ENCODE data around the gene NBEAL2. TPM values are rescaled to one million over a fixed set of nuclear protein-coding genes. Genes with fewer than 3 reads are reported as not detected.

NBEAL2 gene
- total and polyA plus RNA-seq, 10 of the 15 experiments (the other 5 are each of a cell fraction or from before 2014, with no cell fraction given), result 0.07 to 127 (median 29.4) TPM

DNA sequence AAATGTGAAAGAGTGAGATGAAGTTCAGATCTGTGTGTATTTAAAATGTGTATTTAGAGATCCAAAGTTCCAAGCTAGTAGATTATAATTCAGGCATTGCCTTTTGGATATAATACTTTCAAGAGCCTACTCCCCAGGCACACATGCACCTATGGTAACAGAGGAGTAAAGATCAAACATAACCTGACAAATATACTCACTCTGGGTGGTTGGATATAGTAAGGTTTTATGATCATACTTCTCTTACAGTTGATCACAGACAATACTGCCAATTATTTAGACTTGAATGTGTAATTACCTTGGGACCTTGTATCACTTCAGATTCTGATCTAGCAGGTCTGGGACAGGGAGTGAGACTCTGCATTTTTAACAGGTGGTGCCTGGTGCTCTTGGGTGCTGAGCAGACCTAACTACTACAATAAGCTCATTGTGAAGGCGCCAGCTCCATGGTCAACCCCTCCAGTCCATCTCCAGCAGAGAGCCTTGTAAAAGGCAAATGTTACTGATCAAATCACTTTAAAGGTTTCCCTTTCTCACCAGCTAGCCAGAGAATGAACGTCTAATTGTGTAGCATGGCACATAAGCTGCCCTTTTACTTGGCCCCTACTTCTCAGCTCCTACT, 55.5 kb downstream of the NBEAL2 start (continued):
- TF ChIP-seq, protein P1, sequence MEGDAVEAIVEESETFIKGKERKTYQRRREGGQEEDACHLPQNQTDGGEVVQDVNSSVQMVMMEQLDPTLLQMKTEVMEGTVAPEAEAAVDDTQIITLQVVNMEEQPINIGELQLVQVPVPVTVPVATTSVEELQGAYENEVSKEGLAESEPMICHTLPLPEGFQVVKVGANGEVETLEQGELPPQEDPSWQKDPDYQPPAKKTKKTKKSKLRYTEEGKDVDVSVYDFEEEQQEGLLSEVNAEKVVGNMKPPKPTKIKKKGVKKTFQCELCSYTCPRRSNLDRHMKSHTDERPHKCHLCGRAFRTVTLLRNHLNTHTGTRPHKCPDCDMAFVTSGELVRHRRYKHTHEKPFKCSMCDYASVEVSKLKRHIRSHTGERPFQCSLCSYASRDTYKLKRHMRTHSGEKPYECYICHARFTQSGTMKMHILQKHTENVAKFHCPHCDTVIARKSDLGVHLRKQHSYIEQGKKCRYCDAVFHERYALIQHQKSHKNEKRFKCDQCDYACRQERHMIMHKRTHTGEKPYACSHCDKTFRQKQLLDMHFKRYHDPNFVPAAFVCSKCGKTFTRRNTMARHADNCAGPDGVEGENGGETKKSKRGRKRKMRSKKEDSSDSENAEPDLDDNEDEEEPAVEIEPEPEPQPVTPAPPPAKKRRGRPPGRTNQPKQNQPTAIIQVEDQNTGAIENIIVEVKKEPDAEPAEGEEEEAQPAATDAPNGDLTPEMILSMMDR (IDR thresholded peaks at IDR 0.05 in 2 of 3, conservative IDR thresholded peaks at IDR 0.05 in 1 of 3; ENCODE audit: control insufficient read depth in 2 of 3, extremely low read depth in 1 of 3, insufficient read depth in 1 of 3, low read depth in 3 of 3, low read length in 3 of 3), result no peak
- TF ChIP-seq ATF7 (IDR thresholded peaks at IDR 0.05; ENCODE audit: low read depth) (no peak), NR2C2 (IDR thresholded peaks at IDR 0.05; ENCODE audit: borderline replicate concordance, control insufficient read depth, insufficient read length, low read depth) (no peak), ZNF217 (IDR thresholded peaks at IDR 0.05) (no peak)

DNA sequence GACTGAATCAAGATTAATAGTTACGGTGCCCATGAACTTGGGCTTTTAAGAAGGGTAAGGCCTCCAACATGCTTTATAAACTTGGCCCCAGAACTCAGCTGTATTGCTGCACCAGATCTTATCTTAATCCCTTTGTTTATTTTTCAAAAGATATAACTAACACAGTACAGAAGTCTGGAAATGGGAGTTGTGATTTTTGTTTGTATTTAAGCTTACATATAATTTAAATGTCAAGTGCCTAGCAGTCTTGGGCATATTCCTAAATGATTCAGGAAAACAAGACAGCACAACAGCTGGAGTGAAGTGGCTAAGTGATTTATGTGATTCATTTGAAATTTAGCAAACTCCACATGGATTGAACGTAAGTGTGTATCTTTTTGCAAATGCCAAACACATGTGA, 56.2 kb downstream of the NBEAL2 start:
- no peaks in the 10 kb centered on the region; the same call in 2 of the 3 replicates for H3K9me3 ChIP-seq (replicated peaks; ENCODE audit: control insufficient read depth, insufficient read depth, low read length)
- 94% methylated on average over 2 of the region's 2 CpGs for WGBS (ENCODE audit: insufficient coverage, insufficient replicate concordance, low lambda C conversion rate, missing lambda C conversion rate)
- H3K9ac ChIP-seq (ENCODE audit: control insufficient read depth, insufficient read depth, low read length), result no peak overlapping the region
- no peak overlapping the region for H3K4me2 ChIP-seq (ENCODE audit: control insufficient read depth, insufficient read depth)
- H3K4me1 ChIP-seq (ENCODE audit: control insufficient read depth, insufficient read depth, low read length), result no peaks in the 10 kb centered on the region
- SMC1A ChIA-PET (ENCODE audit: uncharacterized antibody, unreplicated experiment), result interaction anchor here (1.2 to 8.9 kb wide), 5 partner anchors 9 to 197 kb away, joined by 3 to 83 read pairs (median 6); no protein-coding TSS in a partner anchor
- POLR2A ChIA-PET, result interaction anchor here (0.6 kb wide), 2 partner anchors 16 to 52 kb away, joined by 3 to 5 read pairs; no protein-coding TSS in a partner anchor
- H3K79me2 ChIP-seq (ENCODE audit: control insufficient read depth, insufficient read depth, low read length), result no peaks in the 10 kb centered on the region; the same call in 1 of the 2 replicates
- TSS peak; percentile 42 for BruUV-seq (replicated peaks)
- in situ Hi-C loops (cut with MboI), result no loop called here
- intact Hi-C loops (cut with micrococcal nuclease; ENCODE audit: unreplicated experiment), result no loop called here
- CTCF ChIA-PET, result interaction anchor here (1.1 to 1.3 kb wide), 2 partner anchors 15 to 288 kb away, joined by 3 to 4 read pairs; no protein-coding TSS in a partner anchor
- RAD21 ChIA-PET (ENCODE audit: unreplicated experiment), result no interaction called here
- no peak for DNase-seq (ENCODE audit: low read depth, low spot score)
- H3K4me3 ChIP-seq, result no peak overlapping the region
- no peak overlapping the region for H3K27ac ChIP-seq (ENCODE audit: control insufficient read depth, insufficient read depth)
- ATAC-seq, result no peak
- no peak overlapping the region for H2AFZ ChIP-seq (ENCODE audit: control insufficient read depth, low read depth, low read length)
- no peak for FAIRE-seq
- no peak for TF ChIP-seq POLR2AphosphoS5 (IDR thresholded peaks at IDR 0.05; ENCODE audit: low read length)
- TF ChIP-seq SMC3 (IDR thresholded peaks at IDR 0.05; ENCODE audit: borderline replicate concordance, low read length), result no peak
- TF ChIP-seq NRF1 (conservative IDR thresholded peaks at IDR 0.05; ENCODE audit: low read depth, low read length), result no peak
- TF ChIP-seq KAT2A (conservative IDR thresholded peaks at IDR 0.05; ENCODE audit: control insufficient read depth, low read depth, low read length), result no peak
- TF ChIP-seq CEBPB (IDR thresholded peaks at IDR 0.05; ENCODE audit: borderline replicate concordance in 1 of 2, low read depth in 2 of 2, low read length in 2 of 2), result no peak
- TF ChIP-seq, protein P2, sequence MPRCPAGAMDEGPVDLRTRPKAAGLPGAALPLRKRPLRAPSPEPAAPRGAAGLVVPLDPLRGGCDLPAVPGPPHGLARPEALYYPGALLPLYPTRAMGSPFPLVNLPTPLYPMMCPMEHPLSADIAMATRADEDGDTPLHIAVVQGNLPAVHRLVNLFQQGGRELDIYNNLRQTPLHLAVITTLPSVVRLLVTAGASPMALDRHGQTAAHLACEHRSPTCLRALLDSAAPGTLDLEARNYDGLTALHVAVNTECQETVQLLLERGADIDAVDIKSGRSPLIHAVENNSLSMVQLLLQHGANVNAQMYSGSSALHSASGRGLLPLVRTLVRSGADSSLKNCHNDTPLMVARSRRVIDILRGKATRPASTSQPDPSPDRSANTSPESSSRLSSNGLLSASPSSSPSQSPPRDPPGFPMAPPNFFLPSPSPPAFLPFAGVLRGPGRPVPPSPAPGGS (IDR thresholded peaks at IDR 0.05; ENCODE audit: borderline replicate concordance, insufficient read depth, low read depth, low read length, poor library complexity, severe bottlenecking), result no peak
- TF ChIP-seq BRCA1 (IDR thresholded peaks at IDR 0.05; ENCODE audit: low read depth, low read length), result no peak
- TF ChIP-seq CHD4 (IDR thresholded peaks at IDR 0.05), result no peak
- no peak for TF ChIP-seq CREM (IDR thresholded peaks at IDR 0.05; ENCODE audit: low read depth)
- TF ChIP-seq NFXL1 (IDR thresholded peaks at IDR 0.05; ENCODE audit: borderline replicate concordance), result no peak
- TF ChIP-seq, protein P3, sequence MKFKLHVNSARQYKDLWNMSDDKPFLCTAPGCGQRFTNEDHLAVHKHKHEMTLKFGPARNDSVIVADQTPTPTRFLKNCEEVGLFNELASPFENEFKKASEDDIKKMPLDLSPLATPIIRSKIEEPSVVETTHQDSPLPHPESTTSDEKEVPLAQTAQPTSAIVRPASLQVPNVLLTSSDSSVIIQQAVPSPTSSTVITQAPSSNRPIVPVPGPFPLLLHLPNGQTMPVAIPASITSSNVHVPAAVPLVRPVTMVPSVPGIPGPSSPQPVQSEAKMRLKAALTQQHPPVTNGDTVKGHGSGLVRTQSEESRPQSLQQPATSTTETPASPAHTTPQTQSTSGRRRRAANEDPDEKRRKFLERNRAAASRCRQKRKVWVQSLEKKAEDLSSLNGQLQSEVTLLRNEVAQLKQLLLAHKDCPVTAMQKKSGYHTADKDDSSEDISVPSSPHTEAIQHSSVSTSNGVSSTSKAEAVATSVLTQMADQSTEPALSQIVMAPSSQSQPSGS (IDR thresholded peaks at IDR 0.05; ENCODE audit: low read length), result no peak
- TF ChIP-seq ZNF622 (IDR thresholded peaks at IDR 0.05), result no peak
- TF ChIP-seq ZZZ3 (IDR thresholded peaks at IDR 0.05; ENCODE audit: control insufficient read depth, insufficient read length, low read depth), result no peak
- TF ChIP-seq SIN3A (IDR thresholded peaks at IDR 0.05; ENCODE audit: low read depth, low read length), result no peak
- TF ChIP-seq SMARCA5 (IDR thresholded peaks at IDR 0.05), result no peak
- H3K36me3 ChIP-seq (ENCODE audit: control insufficient read depth in 2 of 2, insufficient read depth in 2 of 2, low read length in 1 of 2), result peaks cover 7 to 21% of the 10 kb centered on the region in 2 experiments
- H3K27me3 ChIP-seq (replicated peaks in 1 of 2; ENCODE audit: control insufficient read depth in 2 of 2, insufficient read depth in 2 of 2, low read length in 1 of 2), result no peaks in the 10 kb centered on the region
- no peaks in the 10 kb centered on the region for H4K20me1 ChIP-seq (ENCODE audit: control insufficient read depth, insufficient read depth)

All from GM12878 (cell line).